ENCODE results near the gene FAM168A. TPM values are rescaled to one million over a fixed set of nuclear protein-coding genes. Genes with fewer than 3 reads are reported as not detected.

The FAM168A gene
- total and polyA plus RNA-seq, 12 donors, result 7.7 to 41.8 (median 35.3) TPM

DNA sequence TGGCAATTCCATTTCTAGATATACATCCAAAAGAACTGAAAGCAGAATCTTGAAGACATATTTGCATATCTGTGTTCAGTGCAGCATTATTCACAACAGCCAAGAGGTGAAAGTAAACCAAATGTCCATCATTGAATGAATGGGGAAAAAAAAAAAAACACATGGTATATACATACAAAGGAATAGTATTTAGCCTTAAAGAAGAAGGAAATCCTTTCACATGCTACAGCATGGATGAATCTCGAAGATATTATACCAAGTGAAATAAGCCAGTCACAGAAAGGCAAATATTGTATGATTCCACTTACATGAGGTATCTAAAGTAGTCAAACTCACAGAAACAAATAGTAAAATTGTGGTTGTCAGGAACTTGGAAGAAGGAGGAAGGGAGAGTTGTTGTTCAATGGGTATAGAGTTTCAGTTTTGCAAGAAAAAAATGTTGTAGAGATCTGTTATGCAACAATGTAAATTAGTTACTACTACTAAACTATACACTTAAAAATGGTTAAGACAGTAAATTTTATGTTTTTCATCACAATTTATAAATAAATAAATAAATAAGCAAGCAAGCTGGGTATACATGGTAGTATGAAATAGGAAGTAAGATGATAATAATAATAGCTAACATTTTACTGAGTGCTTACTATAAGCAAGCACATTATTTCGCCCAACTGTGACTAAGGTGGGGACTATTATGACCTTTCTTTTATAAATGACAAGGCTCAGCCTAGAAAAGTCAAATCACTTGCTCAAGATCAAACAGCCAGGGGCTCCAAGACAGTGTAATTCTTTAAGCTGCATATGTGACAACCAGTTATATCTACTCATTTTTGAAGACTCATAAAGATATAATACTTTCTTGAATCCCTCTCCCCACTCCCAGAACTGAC, 50.0 kb downstream of the FAM168A start:
- Histone ChIP-seq H3K4me3 (no peak overlapping the region), H3K9me3 (replicated peaks in 1 of 3) (no peaks in the 10 kb centered on the region), H3K27me3 (no peaks in the 10 kb centered on the region), H3K4me1 (replicated peaks in 1 of 2) (no peaks in the 10 kb centered on the region), H3K36me3 (replicated peaks in 1 of 2) (no peaks in the 10 kb centered on the region), H3K27ac (no peak overlapping the region)
- WGBS, 4 donors, result 85 to 96% (median 93%) methylated on average over 2 of the region's 2 CpGs
- intact Hi-C loops (cut with DNase I), result no loop called here
- TF ChIP-seq CTCF (IDR thresholded peaks at IDR 0.05), result no peak
- no peak for TF ChIP-seq POLR2A (IDR thresholded peaks at IDR 0.05)
- no peak for DNase-seq

GRCh38 chr11:73542175-73542574, 55.7 kb downstream of the FAM168A start:
- H3K27me3 ChIP-seq, result no peaks in the 10 kb centered on the region
- no peak overlapping the region for H3K4me3 ChIP-seq
- intact Hi-C loops (cut with DNase I), result no loop called here
- H3K9me3 ChIP-seq (replicated peaks in 1 of 3), result no peaks in the 10 kb centered on the region
- 27 to 37% (median 35%) methylated on average over 1 of the region's 1 CpG for WGBS, 4 donors
- no peak for DNase-seq
- H3K36me3 ChIP-seq (replicated peaks in 1 of 2), result no peaks in the 10 kb centered on the region
- TF ChIP-seq POLR2A (IDR thresholded peaks at IDR 0.05) (no peak), CTCF (IDR thresholded peaks at IDR 0.05) (no peak)
- no peak overlapping the region for H3K27ac ChIP-seq
- H3K4me1 ChIP-seq (replicated peaks in 1 of 2), result peaks cover 5 to 25% of the 10 kb centered on the region in 2 donors

DNA sequence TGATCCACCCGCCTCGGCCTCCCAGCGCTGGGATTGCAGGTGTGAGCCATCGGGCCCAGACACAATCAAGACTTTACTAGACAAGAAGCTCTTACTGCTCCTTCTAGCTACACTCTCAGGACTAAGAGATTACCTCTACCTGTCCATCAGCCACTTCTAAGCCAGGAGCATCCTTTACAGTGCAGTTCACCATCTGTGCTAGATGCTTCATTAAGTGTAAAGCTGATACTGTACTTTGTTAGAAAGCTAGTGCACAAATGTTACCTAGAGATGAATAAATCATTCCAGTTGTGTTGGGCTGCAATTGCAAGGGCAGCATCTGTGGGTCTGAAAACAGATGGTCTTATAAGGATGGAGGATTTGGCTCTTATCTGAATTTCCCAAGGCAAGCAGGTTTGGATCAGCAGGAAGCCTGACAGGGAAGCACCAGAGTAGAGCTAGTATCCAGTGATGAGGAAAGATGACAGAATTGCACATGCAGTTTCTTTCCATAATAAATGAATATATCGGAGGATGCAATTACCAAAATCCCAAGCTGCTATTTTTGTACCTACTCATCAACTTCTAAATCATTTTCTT, 58.3 kb downstream of the FAM168A start:
- H3K36me3 ChIP-seq (replicated peaks in 1 of 2), result no peaks in the 10 kb centered on the region
- DNase-seq, result no peak

More for the DNA sequence above, 58.3 kb downstream of the FAM168A start:
- Histone ChIP-seq H3K27ac (no peak overlapping the region), H3K4me1 (replicated peaks in 1 of 2) (peaks cover 5 to 25% of the 10 kb centered on the region in 2 donors), H3K4me3 (no peak overlapping the region), H3K9me3 (replicated peaks in 1 of 3) (no peaks in the 10 kb centered on the region), H3K27me3 (no peaks in the 10 kb centered on the region)
- TF ChIP-seq POLR2A (IDR thresholded peaks at IDR 0.05) (no peak), CTCF (IDR thresholded peaks at IDR 0.05) (no peak)
- 93 to 97% (median 94%) methylated on average over 5 of the region's 5 CpGs for WGBS, 4 donors
- intact Hi-C loops (cut with DNase I), result no loop called here
